ENCODE results near the gene ARHGAP44. TPM values are rescaled to one million over a fixed set of nuclear protein-coding genes. Genes with fewer than 3 reads are reported as not detected.

The ARHGAP44 gene
- total RNA-seq, 2 donors from 2014 or later: 46.3 to 51.5 TPM

GRCh38 chr17:12990041-12990808 lies 200.9 kb downstream of the ARHGAP44 start:
- Histone ChIP-seq H3K4me3 (no peak overlapping the region), H3K4me1 (no peaks in the 10 kb centered on the region), H3K9ac (ENCODE audit: low read depth in 2 of 2, low read length in 2 of 2) (no peak overlapping the region), H3K36me3 (peaks cover 8% of the 10 kb centered on the region), H3K27me3 (no peaks in the 10 kb centered on the region), H3K27ac (no peak overlapping the region), H3K9me3 (no peaks in the 10 kb centered on the region)
- intact Hi-C loops (cut with DNase I): no loop called here
- no peak for TF ChIP-seq CTCF (IDR thresholded peaks at IDR 0.05)
- DNase-seq: no peak

GRCh38 chr17:12990926-12991325 lies 201.6 kb downstream of the ARHGAP44 start:
- intact Hi-C loops (cut with DNase I): no loop called here
- Histone ChIP-seq H3K9ac (ENCODE audit: low read depth in 2 of 2, low read length in 2 of 2) (no peak overlapping the region), H3K4me3 (no peak overlapping the region), H3K36me3 (peaks cover 15% of the 10 kb centered on the region), H3K27ac (no peak overlapping the region), H3K4me1 (no peaks in the 10 kb centered on the region), H3K9me3 (no peaks in the 10 kb centered on the region), H3K27me3 (no peaks in the 10 kb centered on the region)
- no peak for DNase-seq
- TF ChIP-seq CTCF (IDR thresholded peaks at IDR 0.05): no peak

- DNase-seq: no peak
- Histone ChIP-seq H3K4me3 (no peak overlapping the region), H3K27me3 (no peaks in the 10 kb centered on the region), H3K9ac (ENCODE audit: low read depth in 2 of 2, low read length in 2 of 2) (no peak overlapping the region), H3K9me3 (no peaks in the 10 kb centered on the region), H3K4me1 (no peaks in the 10 kb centered on the region), H3K36me3 (peaks cover 19% of the 10 kb centered on the region), H3K27ac (no peak overlapping the region)
- intact Hi-C loops (cut with DNase I): no loop called here
- no peak for TF ChIP-seq CTCF (IDR thresholded peaks at IDR 0.05)
Observed at GRCh38 chr17:12992676-12993075, 203.4 kb downstream of the ARHGAP44 start.

GRCh38 chr17:12993631-12994030 lies 204.3 kb downstream of the ARHGAP44 start:
- no peak overlapping the region for H3K27ac ChIP-seq
- no peak for TF ChIP-seq CTCF (IDR thresholded peaks at IDR 0.05)
- intact Hi-C loops (cut with DNase I): no loop called here
- no peaks in the 10 kb centered on the region for H3K27me3 ChIP-seq
- no peak overlapping the region for H3K4me3 ChIP-seq
- peaks cover 25% of the 10 kb centered on the region for H3K36me3 ChIP-seq
- DNase-seq: no peak
- no peaks in the 10 kb centered on the region for H3K4me1 ChIP-seq
- H3K9me3 ChIP-seq: no peaks in the 10 kb centered on the region
- no peak overlapping the region for H3K9ac ChIP-seq (ENCODE audit: low read depth in 2 of 2, low read length in 2 of 2)

GRCh38 chr17:12994341-12995074 lies 205.2 kb downstream of the ARHGAP44 start:
- intact Hi-C loops (cut with DNase I): no loop called here
- Histone ChIP-seq H3K9ac (ENCODE audit: low read depth in 2 of 2, low read length in 2 of 2) (no peak overlapping the region), H3K9me3 (no peaks in the 10 kb centered on the region), H3K27ac (no peak overlapping the region), H3K36me3 (peaks cover 31% of the 10 kb centered on the region), H3K4me3 (no peak overlapping the region), H3K27me3 (no peaks in the 10 kb centered on the region), H3K4me1 (no peaks in the 10 kb centered on the region)
- no peak for TF ChIP-seq CTCF (IDR thresholded peaks at IDR 0.05)
- no peak for DNase-seq
